ENCODE results near the gene AKAP8L.

AKAP8L gene

GRCh38 chr19:15432629-15433518, 14.1 kb upstream of the AKAP8L start:
- peak; percentile 76 for DNase-seq

- no peak for DNase-seq
Observed at GRCh38 chr19:15432018-15432494, 13.3 kb upstream of the AKAP8L start.

- DNase-seq: no peak
Observed at GRCh38 chr19:15431396-15432017, 12.7 kb upstream of the AKAP8L start.

- DNase-seq: no peak
Observed at GRCh38 chr19:15430526-15431120, 11.8 kb upstream of the AKAP8L start.

GRCh38 chr19:15429825-15430467, 11.2 kb upstream of the AKAP8L start:
- DNase-seq: no peak

GRCh38 chr19:15428956-15429824, 10.4 kb upstream of the AKAP8L start:
- DNase-seq: no peak

- no peak for DNase-seq
Observed at GRCh38 chr19:15427991-15428471, 9.2 kb upstream of the AKAP8L start.

- no peak for DNase-seq
Observed at GRCh38 chr19:15427350-15427700, 8.5 kb upstream of the AKAP8L start.

GRCh38 chr19:15426485-15427349, 7.9 kb upstream of the AKAP8L start:
- DNase-seq: no peak

GRCh38 chr19:15425321-15425950, 6.6 kb upstream of the AKAP8L start:
- DNase-seq: no peak

- no peak for DNase-seq
Observed at GRCh38 chr19:15424692-15425272, 6.0 kb upstream of the AKAP8L start.

GRCh38 chr19:15424121-15424520, 5.3 kb upstream of the AKAP8L start:
- DNase-seq: no peak

- no peak for DNase-seq
Observed at GRCh38 chr19:15423130-15423529, 4.3 kb upstream of the AKAP8L start.

GRCh38 chr19:15422296-15423075, 3.7 kb upstream of the AKAP8L start:
- no peak for DNase-seq

GRCh38 chr19:15421721-15422260, 3.0 kb upstream of the AKAP8L start:
- DNase-seq: no peak

- DNase-seq: no peak
Observed at GRCh38 chr19:15421136-15421695, 2.4 kb upstream of the AKAP8L start.

- DNase-seq: no peak
Observed at GRCh38 chr19:15419413-15420025, 731 bp upstream of the AKAP8L start.

- DNase-seq: no peak
Observed at GRCh38 chr19:15418231-15418578, 583 bp downstream of the AKAP8L start.

Measured in NCI-H2107 (cell line).